Neural progenitor cell (in vitro differentiated cells): ENCODE results near the gene LGR5. TPM values are rescaled to one million over a fixed set of nuclear protein-coding genes. Genes with fewer than 3 reads are reported as not detected.
A peak's percentile ranks its signal among the peaks of the same experiment; 100 is the strongest.
"Not testable (repeated sequence)": the region's sequence is repeated elsewhere in the genome, so short reads cannot be mapped to it uniquely, and the experiment has no call there.

ENCODE experiments used
- DNase-seq: peaks from one replicate; pipeline ENCODE4 v3.0.0-alpha.2; 2016; ENCODE audit warnings: low spot score
- H2AFZ ChIP-seq: fragments of 200-600 bp; sonication (generic); replicated peaks from 2 replicates; pipeline ENCODE4 v1.6.1; 2016; ENCODE audit warnings: antibody characterized with exemption
- H3F3A ChIP-seq: fragments of 200-600 bp; sonication (generic); 2 replicates; pipeline ENCODE4 v1.6.1; 2016; ENCODE audit warnings: antibody characterized with exemption, low read depth
- H3K27ac ChIP-seq: fragments of 200-600 bp; sonication (generic); 2 replicates; pipeline ENCODE4 v1.5.1; 2016; ENCODE audit warnings: mild to moderate bottlenecking
- H3K27me3 ChIP-seq: fragments of 200-600 bp; sonication (generic); 2 replicates; pipeline ENCODE4 v1.6.1; 2016; ENCODE audit warnings: mild to moderate bottlenecking, moderate library complexity
- H3K36me3 ChIP-seq: fragments of 200-600 bp; sonication (generic); 2 replicates; pipeline ENCODE4 v1.5.1; 2016
- H3K4me1 ChIP-seq: fragments of 200-600 bp; sonication (generic); 2 replicates; pipeline ENCODE4 v1.6.1; 2016; ENCODE audit warnings: mixed run types
- H3K4me2 ChIP-seq: fragments of 200-600 bp; sonication (generic); 2 replicates; pipeline ENCODE4 v1.6.1; 2016
- H3K4me3 ChIP-seq: fragments of 200-600 bp; sonication (generic); 2 replicates; pipeline ENCODE4 v1.5.1; 2016
- H3K79me2 ChIP-seq: fragments of 200-600 bp; sonication (generic); 2 replicates; pipeline ENCODE4 v1.6.1; 2016; ENCODE audit warnings: low read depth
- H3K9ac ChIP-seq: fragments of 200-600 bp; sonication (generic); 2 replicates; pipeline ENCODE4 v1.6.1; 2016
- H3K9me3 ChIP-seq: fragments of 200-600 bp; sonication (generic); 2 replicates; pipeline ENCODE4 v1.5.1; 2016; ENCODE audit warnings: low read depth
- H4K20me1 ChIP-seq: fragments of 200-600 bp; sonication (generic); 2 replicates; pipeline ENCODE4 v1.6.1; 2016; ENCODE audit warnings: low read depth
- H3K27ac Mint-ChIP-seq: 3 replicates; pipeline ENCODE4 v1.8.0; 2021; ENCODE audit warnings: mixed read lengths
- H3K27me3 Mint-ChIP-seq: 2 replicates; pipeline ENCODE4 v1.8.0; 2022; ENCODE audit warnings: low read depth, mild to moderate bottlenecking, inconsistent platforms, moderate library complexity, mixed read lengths; ENCODE audit not compliant: insufficient read depth
- H3K36me3 Mint-ChIP-seq: 3 replicates; pipeline ENCODE4 v1.8.0; 2021; ENCODE audit warnings: mixed read lengths
- H3K4me1 Mint-ChIP-seq: 3 replicates; pipeline ENCODE4 v1.8.0; 2021; ENCODE audit warnings: mixed read lengths
- H3K4me3 Mint-ChIP-seq: 3 replicates; pipeline ENCODE4 v1.8.0; 2021; ENCODE audit warnings: mild to moderate bottlenecking, moderate library complexity, mixed read lengths
- H3K9me3 Mint-ChIP-seq: 3 replicates; pipeline ENCODE4 v1.8.0; 2020; ENCODE audit warnings: mixed read lengths
- EZH2 ChIP-seq: fragments of 200-600 bp; sonication (generic); IDR thresholded peaks from 2 replicates; pipeline ENCODE4 v1.6.1; 2017; ENCODE audit warnings: antibody characterized with exemption, mild to moderate bottlenecking, moderate library complexity
- EZH2phosphoT487 ChIP-seq: fragments of 200-600 bp; sonication (generic); IDR thresholded peaks from 2 replicates; pipeline ENCODE4 v1.6.1; 2017; ENCODE audit warnings: antibody characterized with exemption
- total RNA-seq: library from RNA; depleted of rRNA; stranded (reverse); fragments of >200 nt; gene quantifications from 2 replicates; pipeline ENCODE4 v1.2.3, GENCODE V29; 2015; ENCODE audit warnings: low replicate concordance
- TF ChIP-seq, protein P1 (sequence below): fragments of 200-600 bp; sonication (generic); IDR thresholded peaks from 2 replicates; pipeline ENCODE4 v1.5.1; 2017; ENCODE audit warnings: antibody characterized with exemption, mild to moderate bottlenecking

LGR5 gene
- total RNA-seq, 1 donor from 2014 or later = 1.4 TPM

DNA sequence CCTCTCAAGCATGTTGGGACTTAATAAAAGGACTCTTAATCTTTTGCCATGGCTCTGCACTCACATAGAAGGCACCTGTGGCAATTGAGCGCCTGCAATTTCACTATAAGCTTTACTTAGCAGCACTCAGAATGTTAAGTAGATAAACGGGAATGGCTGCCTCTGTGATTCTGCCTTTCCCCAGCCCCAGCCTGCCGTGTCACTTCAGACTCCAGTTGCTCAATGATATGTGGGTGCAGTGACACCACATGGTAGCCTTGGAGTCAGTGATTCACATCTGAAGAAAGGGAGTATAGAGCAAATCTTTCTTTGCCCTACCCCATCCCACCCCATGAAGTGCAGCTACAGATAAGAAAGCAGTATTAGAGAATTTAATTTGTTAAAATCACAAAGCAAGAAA lies 127.9 kb downstream of the LGR5 start:
- H3K9ac ChIP-seq = no peak overlapping the region
- H3K36me3 Mint-ChIP-seq = peaks cover 20% of the 10 kb centered on the region
- no peak overlapping the region for H3K4me3 Mint-ChIP-seq
- peaks cover 8% of the 10 kb centered on the region for H3K4me1 ChIP-seq
- no peaks in the 10 kb centered on the region for H3K27me3 ChIP-seq
- H3K79me2 ChIP-seq = no peaks in the 10 kb centered on the region
- H3K27ac Mint-ChIP-seq = no peak overlapping the region
- H3K4me2 ChIP-seq = no peak overlapping the region
- H4K20me1 ChIP-seq = no peaks in the 10 kb centered on the region
- H3K9me3 ChIP-seq = no peaks in the 10 kb centered on the region
- no peaks in the 10 kb centered on the region for H3K9me3 Mint-ChIP-seq
- H2AFZ ChIP-seq = peak overlapping the region; percentile 79
- H3K27ac ChIP-seq = no peak overlapping the region
- TF ChIP-seq, protein P1, sequence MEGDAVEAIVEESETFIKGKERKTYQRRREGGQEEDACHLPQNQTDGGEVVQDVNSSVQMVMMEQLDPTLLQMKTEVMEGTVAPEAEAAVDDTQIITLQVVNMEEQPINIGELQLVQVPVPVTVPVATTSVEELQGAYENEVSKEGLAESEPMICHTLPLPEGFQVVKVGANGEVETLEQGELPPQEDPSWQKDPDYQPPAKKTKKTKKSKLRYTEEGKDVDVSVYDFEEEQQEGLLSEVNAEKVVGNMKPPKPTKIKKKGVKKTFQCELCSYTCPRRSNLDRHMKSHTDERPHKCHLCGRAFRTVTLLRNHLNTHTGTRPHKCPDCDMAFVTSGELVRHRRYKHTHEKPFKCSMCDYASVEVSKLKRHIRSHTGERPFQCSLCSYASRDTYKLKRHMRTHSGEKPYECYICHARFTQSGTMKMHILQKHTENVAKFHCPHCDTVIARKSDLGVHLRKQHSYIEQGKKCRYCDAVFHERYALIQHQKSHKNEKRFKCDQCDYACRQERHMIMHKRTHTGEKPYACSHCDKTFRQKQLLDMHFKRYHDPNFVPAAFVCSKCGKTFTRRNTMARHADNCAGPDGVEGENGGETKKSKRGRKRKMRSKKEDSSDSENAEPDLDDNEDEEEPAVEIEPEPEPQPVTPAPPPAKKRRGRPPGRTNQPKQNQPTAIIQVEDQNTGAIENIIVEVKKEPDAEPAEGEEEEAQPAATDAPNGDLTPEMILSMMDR = peak; percentile 23
- no peak for TF ChIP-seq EZH2phosphoT487
- no peaks in the 10 kb centered on the region for H3F3A ChIP-seq
- no peak overlapping the region for H3K4me3 ChIP-seq
- H3K36me3 ChIP-seq = no peaks in the 10 kb centered on the region
- DNase-seq = peak; percentile 30
- H3K27me3 Mint-ChIP-seq = no peaks in the 10 kb centered on the region
- peaks cover 11% of the 10 kb centered on the region for H3K4me1 Mint-ChIP-seq

GRCh38 chr12:71569885-71570284 lies 130.3 kb downstream of the LGR5 start:
- not testable (repeated sequence) for H3K4me1 ChIP-seq, H3K4me3 ChIP-seq, H3K79me2 ChIP-seq, H4K20me1 ChIP-seq, H3K4me1 Mint-ChIP-seq, H3K27ac ChIP-seq, H3K9me3 Mint-ChIP-seq, H3K4me2 ChIP-seq, H3K4me3 Mint-ChIP-seq, H3K9ac ChIP-seq, H3K27me3 Mint-ChIP-seq, H3F3A ChIP-seq, DNase-seq, H3K27ac Mint-ChIP-seq, H3K9me3 ChIP-seq, H3K36me3 ChIP-seq, H3K27me3 ChIP-seq, H2AFZ ChIP-seq
- H3K36me3 Mint-ChIP-seq = peaks cover 18% of the 10 kb centered on the region

DNA sequence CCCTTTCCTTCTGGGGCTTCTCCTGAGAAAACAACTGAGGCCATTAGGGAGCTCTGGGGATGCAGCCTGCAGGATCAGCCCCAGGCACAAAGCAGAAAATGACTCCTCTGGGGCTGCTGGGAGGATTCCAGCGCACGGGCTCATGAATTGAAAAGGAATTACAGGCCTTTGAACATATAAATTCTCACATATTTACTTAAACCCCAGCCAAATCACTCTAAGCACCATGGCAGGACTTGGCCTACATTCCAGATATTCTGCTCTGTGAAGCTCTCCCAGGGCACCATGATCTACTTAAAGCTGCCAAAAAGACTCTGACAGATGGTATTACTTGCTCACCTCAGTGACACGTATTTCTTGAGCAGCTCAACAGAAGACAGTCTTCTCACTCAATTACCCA lies 136.9 kb downstream of the LGR5 start:
- Histone ChIP-seq H3K79me2 (no peaks in the 10 kb centered on the region), H3K9ac (no peak overlapping the region), H3K4me2 (no peak overlapping the region), H3K4me3 (no peak overlapping the region), H3F3A (no peaks in the 10 kb centered on the region), H4K20me1 (no peaks in the 10 kb centered on the region), H3K36me3 (no peaks in the 10 kb centered on the region), H3K27me3 (no peaks in the 10 kb centered on the region), H3K27ac (no peak overlapping the region), H3K4me1 (no peaks in the 10 kb centered on the region), H2AFZ (peak overlapping the region; percentile 4), H3K9me3 (no peaks in the 10 kb centered on the region)
- TF ChIP-seq, protein P1 = no peak
- TF ChIP-seq EZH2phosphoT487 = no peak
- no peak for TF ChIP-seq EZH2
- Mint-ChIP-seq H3K9me3 (no peaks in the 10 kb centered on the region), H3K27ac (no peak overlapping the region), H3K36me3 (peaks cover 9% of the 10 kb centered on the region), H3K27me3 (no peaks in the 10 kb centered on the region), H3K4me3 (no peak overlapping the region), H3K4me1 (peaks cover 4% of the 10 kb centered on the region)
- DNase-seq = no peak

- Mint-ChIP-seq H3K27me3 (no peaks in the 10 kb centered on the region), H3K4me3 (no peak overlapping the region), H3K27ac (no peak overlapping the region), H3K9me3 (no peaks in the 10 kb centered on the region), H3K36me3 (peaks cover 13% of the 10 kb centered on the region), H3K4me1 (peaks cover 4% of the 10 kb centered on the region)
- no peaks in the 10 kb centered on the region for H3K36me3 ChIP-seq
- no peak overlapping the region for H3K4me2 ChIP-seq
- no peaks in the 10 kb centered on the region for H3K9me3 ChIP-seq
- H3K79me2 ChIP-seq = no peaks in the 10 kb centered on the region
- H2AFZ ChIP-seq = peak overlapping the region; percentile 7
- no peaks in the 10 kb centered on the region for H4K20me1 ChIP-seq
- H3K27ac ChIP-seq = no peak overlapping the region
- DNase-seq = no peak
- H3K9ac ChIP-seq = no peak overlapping the region
- no peak overlapping the region for H3K4me3 ChIP-seq
- H3F3A ChIP-seq = no peaks in the 10 kb centered on the region
- TF ChIP-seq, protein P1 = no peak
- no peak for TF ChIP-seq EZH2phosphoT487
- no peak for TF ChIP-seq EZH2
- H3K4me1 ChIP-seq = no peaks in the 10 kb centered on the region
- no peaks in the 10 kb centered on the region for H3K27me3 ChIP-seq
Observed at GRCh38 chr12:71578694-71579258, 139.2 kb downstream of the LGR5 start.
